ENCODE measurements around the gene SUPT16H. TPM values are rescaled to one million over a fixed set of nuclear protein-coding genes. Genes with fewer than 3 reads are reported as not detected.

SUPT16H gene
- total RNA-seq, 1 experiment from 2014 or later: 90.1 TPM

DNA sequence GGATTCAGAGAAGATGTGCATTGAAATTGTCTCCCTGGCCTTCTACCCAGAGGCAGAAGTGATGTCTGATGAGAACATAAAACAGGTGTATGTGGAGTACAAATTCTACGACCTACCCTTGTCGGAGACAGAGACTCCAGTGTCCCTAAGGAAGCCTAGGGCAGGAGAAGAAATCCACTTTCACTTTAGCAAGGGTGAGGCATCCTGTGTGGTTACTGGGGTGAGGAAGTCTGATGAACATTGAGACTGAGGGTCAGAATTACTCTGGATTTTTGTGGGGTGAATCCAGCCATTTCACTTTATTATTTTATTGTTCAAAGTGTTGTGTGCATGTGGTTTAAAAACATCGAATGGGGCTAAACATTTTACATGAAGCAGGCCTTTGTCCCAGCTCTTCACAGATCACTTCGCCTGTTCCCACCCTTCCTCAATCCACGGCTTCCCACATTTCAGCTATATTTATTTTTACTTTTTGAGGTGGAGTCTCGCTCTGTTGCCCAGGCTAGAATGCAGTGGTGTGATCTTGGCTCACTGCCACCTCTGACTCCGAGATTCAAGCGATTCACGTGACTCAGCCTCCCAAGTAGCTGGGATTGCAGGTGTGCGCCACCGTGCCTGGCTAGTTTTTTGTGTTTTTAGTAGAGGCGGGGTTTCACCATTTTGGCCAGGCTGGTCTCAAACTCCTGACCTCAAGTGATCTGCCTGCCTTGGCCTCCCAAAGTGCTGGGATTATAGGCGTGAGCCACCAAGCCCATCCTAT is 40.6 kb downstream of the SUPT16H start:
- peaks cover 3% of the 10 kb centered on the region; the same call in 1 of the 2 replicates for H3K27me3 ChIP-seq (replicated peaks)
- no peak for DNase-seq (ENCODE audit: low read depth in 1 of 2, low spot score in 2 of 2)
- H3K4me1 ChIP-seq (replicated peaks): no peaks in the 10 kb centered on the region
- no peak overlapping the region for H3K4me3 ChIP-seq
- no peak overlapping the region for H3K27ac ChIP-seq
- H3K36me3 ChIP-seq: no peaks in the 10 kb centered on the region
- H3K9me3 ChIP-seq (replicated peaks): no peaks in the 10 kb centered on the region

DNA sequence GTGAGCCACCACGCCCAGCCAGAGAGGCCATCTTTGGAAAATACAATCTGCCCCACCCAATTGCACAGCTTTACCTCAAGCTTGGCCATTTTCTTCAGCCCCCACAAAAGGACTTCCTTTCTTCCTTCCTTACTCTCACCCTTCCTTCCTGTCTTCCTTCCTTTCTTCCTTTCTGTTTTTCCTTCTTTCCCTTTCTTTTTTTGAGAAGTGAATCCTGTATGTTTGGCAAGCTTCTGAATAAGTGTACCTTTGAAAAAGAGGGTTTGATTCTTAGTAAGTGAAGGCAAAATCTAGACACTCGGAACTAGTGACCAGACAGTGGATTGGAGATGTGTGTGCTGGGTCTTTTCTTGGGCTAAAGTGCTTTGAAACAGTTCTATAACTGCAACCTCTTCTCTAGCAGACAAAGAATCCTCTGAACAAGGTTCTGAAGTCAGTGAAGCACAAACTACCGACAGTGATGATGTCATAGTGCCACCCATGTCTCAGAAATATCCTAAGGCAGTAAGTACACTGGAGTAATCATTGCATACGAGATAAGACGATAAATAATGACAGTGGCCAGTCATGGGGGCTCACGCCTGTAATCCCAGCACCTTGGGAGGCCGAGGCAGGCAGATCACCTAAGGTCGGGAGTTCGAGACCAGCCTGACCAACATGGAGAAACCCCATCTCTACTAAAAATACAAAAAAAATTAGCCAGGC is 49.5 kb downstream of the SUPT16H start:
- no peaks in the 10 kb centered on the region for H3K9me3 ChIP-seq (replicated peaks)
- no peak for DNase-seq (ENCODE audit: low read depth in 1 of 2, low spot score in 2 of 2)
- H3K4me3 ChIP-seq: no peak overlapping the region
- H3K36me3 ChIP-seq: no peaks in the 10 kb centered on the region
- H3K27ac ChIP-seq: no peak overlapping the region
- no peaks in the 10 kb centered on the region for H3K4me1 ChIP-seq (replicated peaks)
- H3K27me3 ChIP-seq (replicated peaks): peaks cover 19% of the 10 kb centered on the region; the same call in 1 of the 2 replicates

DNA sequence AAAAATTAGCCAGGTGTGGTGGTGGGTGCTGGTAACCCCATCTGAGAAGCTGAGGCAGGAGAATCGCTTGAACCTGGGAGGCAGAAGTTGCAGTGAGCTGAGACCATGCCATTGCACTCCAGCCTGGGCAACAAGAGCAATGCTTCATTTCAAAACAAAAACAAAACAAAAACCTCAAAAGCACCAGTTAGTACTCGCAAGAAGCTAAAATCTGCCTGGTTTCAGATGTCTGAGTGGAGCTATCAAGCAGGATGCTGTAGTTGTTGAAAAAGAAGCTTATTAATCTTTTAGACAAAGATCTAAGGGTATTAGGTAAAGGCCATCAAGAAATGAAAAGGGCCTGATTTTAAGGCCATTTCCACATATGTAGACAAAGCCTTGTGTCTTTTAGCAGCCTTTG is 50.9 kb downstream of the SUPT16H start:
- Histone ChIP-seq H3K4me3 (no peak overlapping the region), H3K27ac (no peak overlapping the region)

DNA sequence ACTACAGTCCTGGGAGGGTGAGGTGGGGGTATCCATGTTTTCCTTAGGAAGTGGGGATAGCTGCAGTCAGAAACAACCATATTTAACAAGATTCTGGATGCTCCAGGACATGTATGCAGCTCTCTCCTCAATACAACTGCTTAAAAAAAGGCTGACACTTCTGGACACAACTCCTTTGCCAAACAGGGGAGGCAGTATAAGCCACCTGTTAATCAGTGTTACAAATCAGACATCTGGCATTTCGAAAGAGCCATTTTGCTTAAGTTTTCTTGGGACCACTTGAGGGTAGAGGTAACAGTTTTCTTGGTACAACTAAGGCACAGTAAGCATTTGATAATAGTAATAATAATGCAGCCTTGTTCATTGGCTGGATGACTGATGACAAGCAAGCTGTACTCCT is 56.8 kb downstream of the SUPT16H start:
- H3K4me1 ChIP-seq (replicated peaks): no peaks in the 10 kb centered on the region
- H3K9me3 ChIP-seq (replicated peaks): no peaks in the 10 kb centered on the region
- peaks cover 11% of the 10 kb centered on the region; the same call in 1 of the 2 replicates for H3K27me3 ChIP-seq (replicated peaks)
- no peak overlapping the region for H3K4me3 ChIP-seq
- H3K36me3 ChIP-seq: no peaks in the 10 kb centered on the region
- DNase-seq (ENCODE audit: low read depth in 1 of 2, low spot score in 2 of 2): no peak
- no peak overlapping the region for H3K27ac ChIP-seq

More for the DNA sequence above, 50.9 kb downstream of the SUPT16H start:
- no peaks in the 10 kb centered on the region for H3K9me3 ChIP-seq (replicated peaks)
- no peaks in the 10 kb centered on the region for H3K4me1 ChIP-seq (replicated peaks)
- H3K36me3 ChIP-seq: no peaks in the 10 kb centered on the region
- DNase-seq (ENCODE audit: low read depth in 1 of 2, low spot score in 2 of 2): no peak
- H3K27me3 ChIP-seq (replicated peaks): peaks cover 19% of the 10 kb centered on the region; the same call in 1 of the 2 replicates

DNA sequence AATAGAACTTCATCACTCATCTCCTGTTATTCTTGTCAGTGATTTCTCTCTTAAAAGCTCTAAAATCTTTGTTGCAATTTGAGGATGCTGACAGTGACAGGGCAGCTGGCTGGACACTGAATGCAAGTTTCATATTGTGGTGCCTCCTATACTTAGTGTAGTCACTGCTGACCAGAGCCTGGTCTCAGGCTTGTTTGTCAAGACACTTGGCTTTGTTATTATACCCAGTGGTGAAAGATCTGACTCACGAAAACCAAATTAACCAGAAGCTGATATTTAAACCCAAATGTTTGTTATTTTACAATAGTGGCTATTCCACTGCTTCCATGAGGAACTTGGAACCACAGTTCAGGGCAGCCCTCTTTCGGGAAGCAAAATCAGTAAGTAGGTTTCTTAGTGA is 61.1 kb downstream of the SUPT16H start:
- Histone ChIP-seq H3K36me3 (no peaks in the 10 kb centered on the region), H3K9me3 (replicated peaks) (no peaks in the 10 kb centered on the region), H3K27ac (no peak overlapping the region), H3K27me3 (replicated peaks) (peaks cover 12% of the 10 kb centered on the region), H3K4me1 (replicated peaks) (no peaks in the 10 kb centered on the region), H3K4me3 (no peak overlapping the region)
- no peak for DNase-seq (ENCODE audit: low read depth in 1 of 2, low spot score in 2 of 2)

DNA sequence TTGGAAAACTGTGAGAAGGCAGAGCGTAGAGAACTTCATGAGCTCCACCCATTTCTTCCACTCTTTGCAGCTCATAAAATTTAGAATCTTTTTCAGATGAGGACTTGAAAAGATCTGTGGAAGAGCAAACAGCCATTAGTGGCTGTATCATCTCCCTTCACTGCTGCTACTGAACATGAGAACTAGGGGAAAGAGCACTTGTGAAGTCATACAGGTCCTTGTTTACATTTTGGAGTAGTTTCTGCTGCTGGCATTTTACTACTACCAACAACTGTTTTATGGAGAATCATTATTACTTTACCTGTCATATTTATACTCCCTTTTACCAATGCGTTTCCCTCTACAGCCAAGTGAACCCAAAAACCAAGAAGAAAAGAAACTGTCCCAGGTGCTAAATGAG is 62.9 kb downstream of the SUPT16H start:
- Histone ChIP-seq H3K4me1 (replicated peaks) (no peaks in the 10 kb centered on the region), H3K36me3 (no peaks in the 10 kb centered on the region), H3K27ac (no peak overlapping the region), H3K27me3 (replicated peaks) (peaks cover 15% of the 10 kb centered on the region), H3K9me3 (replicated peaks) (no peaks in the 10 kb centered on the region), H3K4me3 (no peak overlapping the region)
- DNase-seq (ENCODE audit: low read depth in 1 of 2, low spot score in 2 of 2): no peak

DNA sequence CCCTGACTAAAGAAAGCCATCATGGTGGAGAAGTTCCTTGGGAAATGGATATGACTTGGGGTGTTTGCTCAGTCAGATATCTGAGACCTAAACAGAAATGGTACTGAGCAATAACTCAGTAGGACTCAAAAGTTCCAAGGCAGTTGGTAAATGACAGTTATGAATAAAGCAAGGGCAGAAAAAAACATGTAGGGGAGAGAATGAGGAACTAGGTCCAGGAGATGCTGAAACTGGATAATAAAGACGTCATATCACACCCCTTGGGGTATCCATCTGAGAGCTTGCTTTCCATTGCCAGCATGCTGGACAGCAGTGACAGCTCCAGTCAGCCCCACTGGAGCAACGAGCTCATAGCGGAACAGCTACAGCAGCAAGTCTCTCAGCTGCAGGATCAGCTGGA is 66.4 kb downstream of the SUPT16H start:
- DNase-seq (ENCODE audit: low read depth in 1 of 2, low spot score in 2 of 2): no peak
- Histone ChIP-seq H3K4me1 (replicated peaks) (no peaks in the 10 kb centered on the region), H3K9me3 (replicated peaks) (no peaks in the 10 kb centered on the region), H3K4me3 (no peak overlapping the region), H3K27me3 (replicated peaks) (peaks cover 7% of the 10 kb centered on the region; the same call in 1 of the 2 replicates), H3K27ac (no peak overlapping the region), H3K36me3 (no peaks in the 10 kb centered on the region)

DNA sequence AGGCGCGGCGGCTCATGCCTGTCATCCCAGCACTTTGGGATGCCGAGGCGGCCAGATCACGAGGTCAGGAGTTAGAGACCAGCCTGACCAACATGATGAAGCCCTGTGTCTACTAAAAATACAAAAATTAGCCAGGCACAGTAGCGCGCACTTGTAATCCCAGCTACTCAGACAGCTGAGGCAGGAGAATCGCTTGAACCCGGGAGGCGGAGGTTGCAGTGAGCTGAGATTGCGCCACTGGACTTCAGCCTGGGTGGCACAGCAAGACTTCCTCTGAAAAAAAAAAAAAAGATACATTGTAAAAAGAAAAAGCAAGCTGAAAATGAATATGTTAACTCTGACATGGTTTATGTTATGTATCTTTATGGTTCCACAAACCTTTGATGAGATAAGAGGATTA is 70.3 kb downstream of the SUPT16H start:
- DNase-seq (ENCODE audit: low read depth in 1 of 2, low spot score in 2 of 2): no peak
- Histone ChIP-seq H3K27ac (no peak overlapping the region), H3K36me3 (no peaks in the 10 kb centered on the region), H3K4me1 (replicated peaks) (no peaks in the 10 kb centered on the region), H3K27me3 (replicated peaks) (peaks cover 32% of the 10 kb centered on the region), H3K9me3 (replicated peaks) (no peaks in the 10 kb centered on the region), H3K4me3 (no peak overlapping the region)

DNA sequence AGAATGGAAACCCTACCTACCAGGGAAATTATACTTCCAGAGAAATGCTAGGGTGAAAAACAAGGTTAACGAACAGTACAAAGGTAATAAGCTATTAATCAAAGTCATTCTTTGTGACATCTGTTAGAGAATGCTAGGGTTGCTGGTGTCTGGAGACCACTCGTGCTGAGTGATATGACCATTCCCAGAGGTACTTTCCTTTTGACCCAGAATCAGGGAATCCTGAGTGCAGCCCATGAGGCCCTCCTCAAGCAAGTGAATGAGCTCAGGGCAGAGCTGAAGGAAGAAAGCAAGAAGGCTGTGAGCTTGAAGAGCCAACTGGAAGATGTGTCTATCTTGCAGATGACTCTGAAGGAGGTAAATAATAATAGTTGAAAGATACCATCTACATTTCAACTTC is 72.2 kb downstream of the SUPT16H start:
- Histone ChIP-seq H3K27ac (no peak overlapping the region), H3K4me3 (no peak overlapping the region), H3K36me3 (no peaks in the 10 kb centered on the region), H3K27me3 (replicated peaks) (peaks cover 39% of the 10 kb centered on the region), H3K4me1 (replicated peaks) (no peaks in the 10 kb centered on the region), H3K9me3 (replicated peaks) (no peaks in the 10 kb centered on the region)
- DNase-seq (ENCODE audit: low read depth in 1 of 2, low spot score in 2 of 2): no peak

DNA sequence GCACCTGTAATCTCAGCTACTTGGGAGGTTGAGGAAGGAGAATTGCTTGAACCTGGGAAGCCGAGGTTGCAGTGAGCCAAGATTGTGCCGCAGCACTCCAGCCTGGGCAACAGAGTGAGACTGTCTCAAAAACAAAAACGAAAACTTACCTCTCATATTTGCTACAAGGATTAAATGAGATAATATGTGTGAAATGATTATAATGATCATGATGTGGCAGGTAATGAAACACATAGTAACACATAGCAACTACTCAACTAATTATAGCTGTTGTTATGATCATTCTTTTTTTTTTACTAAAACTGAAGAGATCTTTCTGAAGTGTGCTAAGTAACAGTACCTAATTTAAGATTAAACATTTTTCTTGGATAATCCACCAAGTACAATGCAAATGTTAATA is 73.9 kb downstream of the SUPT16H start:
- Histone ChIP-seq H3K27me3 (replicated peaks) (peaks cover 47% of the 10 kb centered on the region), H3K4me3 (no peak overlapping the region), H3K9me3 (replicated peaks) (no peaks in the 10 kb centered on the region), H3K36me3 (no peaks in the 10 kb centered on the region), H3K27ac (no peak overlapping the region), H3K4me1 (replicated peaks) (no peaks in the 10 kb centered on the region)
- no peak for DNase-seq (ENCODE audit: low read depth in 1 of 2, low spot score in 2 of 2)

DNA sequence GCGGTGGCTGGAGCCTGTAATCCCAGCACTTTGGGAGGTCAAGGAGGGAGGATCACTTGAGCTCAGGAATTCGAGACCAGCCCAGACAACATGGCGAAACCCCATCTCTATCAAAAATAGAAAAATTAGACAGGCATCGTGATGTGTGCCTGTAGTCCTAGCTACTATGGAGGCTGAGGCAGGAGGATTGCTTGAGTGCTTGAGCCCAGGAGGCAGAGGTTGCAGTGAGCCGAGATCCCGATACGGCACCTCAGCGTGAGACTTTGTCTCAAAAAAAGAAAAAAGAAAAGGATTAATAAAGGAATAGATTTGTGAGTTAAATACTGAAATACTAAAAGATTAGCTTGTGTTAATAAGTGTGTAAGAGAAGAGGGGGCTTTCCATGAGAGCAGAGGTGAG is 74.6 kb downstream of the SUPT16H start:
- Histone ChIP-seq H3K36me3 (no peaks in the 10 kb centered on the region), H3K27me3 (replicated peaks) (peaks cover 48% of the 10 kb centered on the region), H3K27ac (no peak overlapping the region), H3K9me3 (replicated peaks) (no peaks in the 10 kb centered on the region), H3K4me3 (no peak overlapping the region), H3K4me1 (replicated peaks) (no peaks in the 10 kb centered on the region)
- DNase-seq (ENCODE audit: low read depth in 1 of 2, low spot score in 2 of 2): no peak

DNA sequence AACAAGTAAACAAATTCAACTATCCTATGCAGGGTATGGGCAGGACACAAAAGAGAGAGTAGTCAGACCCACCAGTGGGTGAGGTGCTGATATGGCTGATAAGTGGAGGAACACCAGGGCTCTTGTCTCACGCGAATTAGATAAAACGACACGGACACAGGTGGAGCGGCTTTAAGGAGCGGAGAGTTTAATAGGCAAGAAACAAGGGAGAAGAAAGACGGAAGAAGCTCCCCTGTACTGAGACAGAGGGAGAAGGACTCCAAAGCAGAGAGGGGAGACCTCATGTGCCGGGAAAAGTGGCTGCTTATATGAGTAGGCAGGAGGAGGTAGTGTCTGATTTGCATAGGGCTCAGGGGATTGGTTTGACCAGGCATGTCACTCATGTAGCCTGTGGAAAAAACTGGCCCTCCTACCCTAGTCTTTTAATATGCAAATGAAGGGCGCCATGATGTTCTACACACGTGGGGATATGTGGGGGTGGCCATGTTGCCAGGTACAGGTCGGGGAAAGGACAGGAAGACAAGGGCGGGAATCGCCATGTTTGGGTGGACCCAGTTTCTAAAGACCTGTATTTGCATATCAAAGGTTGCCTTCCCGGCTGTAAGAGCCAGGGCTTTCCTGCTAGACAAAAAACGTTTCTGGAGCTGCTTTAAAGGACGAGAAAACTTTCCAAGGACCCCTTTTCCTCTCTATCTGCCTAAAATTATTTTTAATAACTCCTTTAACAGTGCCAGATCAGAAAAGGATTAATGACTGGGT is 75.2 kb downstream of the SUPT16H start:
- Histone ChIP-seq H3K27ac (no peak overlapping the region), H3K4me3 (no peak overlapping the region), H3K36me3 (no peaks in the 10 kb centered on the region), H3K27me3 (replicated peaks) (peaks cover 48% of the 10 kb centered on the region), H3K4me1 (replicated peaks) (no peaks in the 10 kb centered on the region), H3K9me3 (replicated peaks) (no peaks in the 10 kb centered on the region)
- no peak for DNase-seq (ENCODE audit: low read depth in 1 of 2, low spot score in 2 of 2)

DNA sequence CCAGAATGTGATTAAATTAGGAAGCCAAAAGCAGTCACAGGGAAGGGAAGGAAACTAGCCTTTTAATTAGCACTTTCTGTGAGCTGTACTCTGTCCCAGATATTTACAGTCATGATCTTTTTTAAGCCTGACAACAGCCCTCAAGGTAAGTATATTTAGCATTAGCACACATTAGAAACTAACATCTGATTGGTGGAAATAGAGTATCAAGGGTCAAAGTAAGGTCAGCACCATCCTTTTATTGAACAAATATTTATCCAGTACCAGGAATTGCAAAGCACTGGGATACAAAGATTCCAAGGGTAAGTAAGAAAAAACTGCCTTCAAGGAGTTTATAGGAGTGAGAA is 75.7 kb downstream of the SUPT16H start:
- Histone ChIP-seq H3K9me3 (replicated peaks) (no peaks in the 10 kb centered on the region), H3K36me3 (no peaks in the 10 kb centered on the region), H3K4me1 (replicated peaks) (no peaks in the 10 kb centered on the region), H3K27ac (no peak overlapping the region), H3K4me3 (no peak overlapping the region), H3K27me3 (replicated peaks) (peaks cover 53% of the 10 kb centered on the region)
- no peak for DNase-seq (ENCODE audit: low read depth in 1 of 2, low spot score in 2 of 2)

DNA sequence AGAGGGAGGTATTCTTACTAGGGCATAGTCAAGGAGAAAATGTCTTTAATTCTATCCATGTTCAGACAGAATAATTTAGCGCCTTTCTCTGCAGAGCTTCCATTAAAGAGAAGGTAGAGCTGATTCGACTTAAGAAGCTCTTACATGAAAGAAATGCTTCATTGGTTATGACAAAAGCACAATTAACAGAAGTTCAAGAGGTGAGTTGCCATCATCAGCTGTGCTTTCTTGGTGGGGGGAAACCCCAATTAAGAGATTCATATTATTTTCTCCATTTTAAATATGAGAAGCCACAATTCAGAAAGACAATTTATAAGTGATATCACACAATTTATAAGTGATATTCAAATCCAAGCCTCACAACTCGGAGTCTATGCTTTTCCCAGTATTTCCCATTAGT is 76.2 kb downstream of the SUPT16H start:
- Histone ChIP-seq H3K9me3 (replicated peaks) (no peaks in the 10 kb centered on the region), H3K4me1 (replicated peaks) (no peaks in the 10 kb centered on the region), H3K27ac (no peak overlapping the region), H3K4me3 (no peak overlapping the region), H3K36me3 (no peaks in the 10 kb centered on the region), H3K27me3 (replicated peaks) (peaks cover 55% of the 10 kb centered on the region)
- no peak for DNase-seq (ENCODE audit: low read depth in 1 of 2, low spot score in 2 of 2)

Measured in SJSA1 (cell line).